ENCODE results near the gene DYRK2.

Gene DYRK2

GRCh38 chr12:67655829-67656228 lies 7.3 kb downstream of the DYRK2 start:
- no peak overlapping the region for H3K4me2 ChIP-seq (ENCODE audit: low read depth, low read length, poor library complexity, severe bottlenecking)
- H3K9ac ChIP-seq (ENCODE audit: low read length) = no peak overlapping the region
- peaks cover 63% of the 10 kb centered on the region for H3K79me2 ChIP-seq (ENCODE audit: insufficient read depth, low read length)
- peaks cover under 1% of the 10 kb centered on the region; the same call in 1 of the 2 replicates for H3F3A ChIP-seq (ENCODE audit: insufficient read depth)
- TF ChIP-seq EZH2phosphoT487 (conservative IDR thresholded peaks at IDR 0.05; ENCODE audit: low read length) (no peak), CTCF (IDR thresholded peaks at IDR 0.05; ENCODE audit: insufficient read depth, low read length, poor library complexity, severe bottlenecking) (no peak)
- H3K9me2 ChIP-seq (replicated peaks; ENCODE audit: insufficient read depth, low read length) = no peaks in the 10 kb centered on the region
- peaks cover 6% of the 10 kb centered on the region; the same call in 1 of the 2 replicates for H4K20me1 ChIP-seq (ENCODE audit: low read depth, low read length)
- H3K36me3 ChIP-seq (ENCODE audit: low read length) = peaks cover 12% of the 10 kb centered on the region; the same call in 1 of the 2 replicates
- H2AFZ ChIP-seq (ENCODE audit: low read depth, low read length, severe bottlenecking) = no peak overlapping the region
- no peaks in the 10 kb centered on the region for H3K27me3 ChIP-seq (ENCODE audit: low read length)
- H3K4me3 ChIP-seq (ENCODE audit: insufficient read depth, low read length, poor library complexity, severe bottlenecking) = no peak overlapping the region
- H3K27ac ChIP-seq (ENCODE audit: low read depth, low read length) = no peak overlapping the region
- H3K9me3 ChIP-seq (ENCODE audit: insufficient read depth, low read length) = no peaks in the 10 kb centered on the region

GRCh38 chr12:67656251-67656650 lies 7.7 kb downstream of the DYRK2 start:
- Histone ChIP-seq H3K9me3 (ENCODE audit: insufficient read depth, low read length) (no peaks in the 10 kb centered on the region), H3K4me2 (ENCODE audit: low read depth, low read length, poor library complexity, severe bottlenecking) (no peak overlapping the region), H3K79me2 (ENCODE audit: insufficient read depth, low read length) (peaks cover 63% of the 10 kb centered on the region), H3K9ac (ENCODE audit: low read length) (no peak overlapping the region), H4K20me1 (ENCODE audit: low read depth, low read length) (peaks cover 10% of the 10 kb centered on the region; the same call in 1 of the 2 replicates), H3K4me3 (ENCODE audit: insufficient read depth, low read length, poor library complexity, severe bottlenecking) (no peak overlapping the region), H3K9me2 (replicated peaks; ENCODE audit: insufficient read depth, low read length) (no peaks in the 10 kb centered on the region), H3K27me3 (ENCODE audit: low read length) (no peaks in the 10 kb centered on the region), H3K27ac (ENCODE audit: low read depth, low read length) (no peak overlapping the region), H3F3A (ENCODE audit: insufficient read depth) (no peaks in the 10 kb centered on the region; the same call in 1 of the 2 replicates), H2AFZ (ENCODE audit: low read depth, low read length, severe bottlenecking) (no peak overlapping the region), H3K36me3 (ENCODE audit: low read length) (peaks cover 14% of the 10 kb centered on the region; the same call in 1 of the 2 replicates)
- TF ChIP-seq EZH2phosphoT487 (conservative IDR thresholded peaks at IDR 0.05; ENCODE audit: low read length) = no peak
- TF ChIP-seq CTCF (IDR thresholded peaks at IDR 0.05; ENCODE audit: insufficient read depth, low read length, poor library complexity, severe bottlenecking) = no peak

- no peak overlapping the region for H3K4me2 ChIP-seq (ENCODE audit: low read depth, low read length, poor library complexity, severe bottlenecking)
- no peak overlapping the region for H3K27ac ChIP-seq (ENCODE audit: low read depth, low read length)
- H4K20me1 ChIP-seq (ENCODE audit: low read depth, low read length) = peaks cover 17% of the 10 kb centered on the region; the same call in 1 of the 2 replicates
- TF ChIP-seq EZH2phosphoT487 (conservative IDR thresholded peaks at IDR 0.05; ENCODE audit: low read length) = no peak
- TF ChIP-seq CTCF (IDR thresholded peaks at IDR 0.05; ENCODE audit: insufficient read depth, low read length, poor library complexity, severe bottlenecking) = no peak
- H3K9me2 ChIP-seq (replicated peaks; ENCODE audit: insufficient read depth, low read length) = no peaks in the 10 kb centered on the region
- no peak overlapping the region for H3K4me3 ChIP-seq (ENCODE audit: insufficient read depth, low read length, poor library complexity, severe bottlenecking)
- H2AFZ ChIP-seq (ENCODE audit: low read depth, low read length, severe bottlenecking) = no peak overlapping the region
- H3K27me3 ChIP-seq (ENCODE audit: low read length) = no peaks in the 10 kb centered on the region
- no peak overlapping the region for H3K9ac ChIP-seq (ENCODE audit: low read length)
- peaks cover 22% of the 10 kb centered on the region for H3K36me3 ChIP-seq (ENCODE audit: low read length)
- H3K79me2 ChIP-seq (ENCODE audit: insufficient read depth, low read length) = peaks cover 50% of the 10 kb centered on the region
- no peaks in the 10 kb centered on the region; the same call in 1 of the 2 replicates for H3F3A ChIP-seq (ENCODE audit: insufficient read depth)
- no peaks in the 10 kb centered on the region for H3K9me3 ChIP-seq (ENCODE audit: insufficient read depth, low read length)
Measured at GRCh38 chr12:67658486-67658885, 9.9 kb downstream of the DYRK2 start.

Data from SU-DHL-6 (cell line).